Naive thymus-derived CD8-positive, alpha-beta T cell (primary cell): ENCODE measurements around the gene OTX2. TPM values are rescaled to one million over a fixed set of nuclear protein-coding genes. Genes with fewer than 3 reads are reported as not detected.
A peak's percentile ranks its signal among the peaks of the same experiment; 100 is the strongest.

ENCODE experiments used
- ATAC-seq, 2 donors: fragments of 150-1000 bp; cut with Tn5 transposase in 1 of 2; sonication (Bioruptor Pico), chemical (Tn5 transposase) in 1 of 2; 1 replicate in 1 of 2; 2 replicates in 1 of 2; pipeline ENCODE4 v1.10.0; 2021; ENCODE audit warnings: mild to moderate bottlenecking in 2 of 2, moderate library complexity in 2 of 2
- POLR2A ChIA-PET: fragments of 350-600 bp; sonication (Branson Sonifier 250); formaldehyde crosslinking; loops from one replicate; lab custom pipeline; 2021; ENCODE audit warnings: antibody characterized with exemption; lab: Charles Lee
- DNase-seq, 10 donors: peaks; one replicate each; pipeline versions ENCODE4 v3.0.0 to v3.0.0-alpha.2; 2020 to 2022
- H3K27ac Mint-ChIP-seq, 10 donors: one replicate each; pipeline ENCODE4 v1.8.0; 2020 to 2022; ENCODE audit warnings: mild to moderate bottlenecking in 10 of 10, mixed read lengths in 10 of 10, moderate library complexity in 4 of 10, inconsistent platforms in 1 of 10
- H3K27me3 Mint-ChIP-seq, 5 donors: one replicate each; pipeline ENCODE4 v1.8.0; 2021 to 2022; ENCODE audit warnings: mixed read lengths in 5 of 5
- H3K36me3 Mint-ChIP-seq, 3 donors: one replicate each; pipeline ENCODE4 v1.8.0; 2020 to 2022; ENCODE audit warnings: mixed read lengths in 3 of 3, mild to moderate bottlenecking in 2 of 3, inconsistent platforms in 1 of 3
- H3K4me1 Mint-ChIP-seq, 4 donors: one replicate each; pipeline ENCODE4 v1.8.0; 2021 to 2022; ENCODE audit warnings: mixed read lengths in 4 of 4
- H3K4me3 Mint-ChIP-seq, 10 donors: one replicate each; pipeline ENCODE4 v1.8.0; 2020 to 2022; ENCODE audit warnings: mild to moderate bottlenecking in 10 of 10, mixed read lengths in 10 of 10, moderate library complexity in 6 of 10, inconsistent platforms in 1 of 10
- H3K9me3 Mint-ChIP-seq, 9 donors: one replicate each; pipeline ENCODE4 v1.8.0; 2020 to 2022; ENCODE audit warnings: mixed read lengths in 9 of 9, mild to moderate bottlenecking in 3 of 9, inconsistent platforms in 1 of 9, moderate library complexity in 1 of 9
- polyA plus RNA-seq, 3 donors: library from polyadenylated mRNA; unstranded; fragments of 300-500 nt; fragmentation: Illumina TruSeq; gene quantifications; one replicate each; pipeline ENCODE4 v1.2.3, GENCODE V29; 2021
- total RNA-seq, 8 experiments: library from RNA in 2 of 8; stranded (reverse) in 2 of 8; gene quantifications; one replicate each; pipeline ENCODE4 v1.2.3 and lab custom pipeline; 2021 to 2026

OTX2 gene
- total and polyA plus RNA-seq, 5 experiments from 2014 or later: not detected

DNA sequence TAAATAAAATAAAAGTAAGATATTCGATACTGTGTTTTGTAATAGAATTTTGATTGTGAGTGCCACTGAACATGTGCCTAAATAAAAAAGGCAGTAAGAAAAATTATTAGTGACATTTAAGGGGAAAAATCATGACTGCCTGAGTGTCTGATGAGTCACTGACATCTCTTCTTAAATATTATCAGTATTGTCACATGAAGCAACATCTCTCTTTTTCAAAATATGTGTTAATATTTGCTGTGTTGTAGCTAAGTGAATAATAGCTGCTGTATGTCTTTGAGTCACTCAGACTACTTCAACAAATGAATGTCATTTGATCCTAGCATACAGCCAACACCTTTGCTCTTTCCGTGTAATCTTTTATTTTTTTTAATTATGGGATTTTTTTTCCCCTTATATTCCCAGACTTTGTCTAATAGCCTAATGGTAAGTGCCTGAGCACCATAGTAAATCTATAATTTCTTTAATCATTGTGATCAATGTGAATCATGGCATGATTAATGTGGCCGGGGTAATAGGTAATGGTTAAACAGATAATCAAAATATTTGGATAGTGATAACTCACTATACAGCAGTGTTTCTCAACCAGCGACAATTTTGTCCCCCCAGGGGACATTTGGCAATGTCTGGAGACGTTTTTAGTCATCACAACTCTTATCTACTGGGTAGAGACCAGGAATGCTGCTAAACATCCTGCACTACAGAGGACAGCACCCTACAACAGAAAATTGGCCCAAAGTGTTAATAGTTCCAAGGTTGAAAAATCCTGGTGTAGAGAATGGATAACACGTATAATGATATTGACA, 11.7 kb upstream of the OTX2 start:
- no peak for DNase-seq
- Mint-ChIP-seq H3K4me1 (no peaks in the 10 kb centered on the region), H3K4me3 (no peak overlapping the region), H3K36me3 (peaks cover 0 to 2% (median 0%) of the 10 kb centered on the region in 3 donors), H3K9me3 (no peaks in the 10 kb centered on the region), H3K27ac (peak overlapping the region in 1 of 10 donors; percentile 67), H3K27me3 (peaks cover 26 to 49% (median 31%) of the 10 kb centered on the region in 5 donors)
- POLR2A ChIA-PET: no interaction called here
- no peak for ATAC-seq

DNA sequence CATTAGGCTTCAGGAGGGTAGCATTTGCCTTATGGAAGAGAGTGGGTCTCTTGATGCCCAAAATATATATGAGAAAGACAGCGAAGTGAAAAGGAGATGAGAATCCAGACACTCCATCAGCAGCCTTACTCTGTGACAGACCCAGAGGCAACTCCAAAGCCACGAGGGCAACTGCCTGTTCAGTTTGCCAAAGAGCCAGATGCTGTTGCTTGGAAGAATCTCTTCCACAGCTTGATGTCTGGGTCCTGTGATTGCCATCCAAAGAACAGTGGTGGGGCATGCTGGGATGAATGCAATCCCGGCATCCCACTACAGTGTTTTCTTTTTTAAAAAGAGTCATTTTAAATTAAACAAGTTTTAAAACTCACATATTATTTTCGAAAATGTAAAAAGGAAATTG, 10.9 kb upstream of the OTX2 start:
- Mint-ChIP-seq H3K4me3 (no peak overlapping the region), H3K27ac (no peak overlapping the region), H3K36me3 (peaks cover 0 to 2% (median 0%) of the 10 kb centered on the region in 3 donors), H3K9me3 (no peaks in the 10 kb centered on the region), H3K4me1 (no peaks in the 10 kb centered on the region), H3K27me3 (peaks cover 26 to 57% (median 37%) of the 10 kb centered on the region in 5 donors)
- POLR2A ChIA-PET: no interaction called here
- ATAC-seq (no peak), DNase-seq (no peak)

DNA sequence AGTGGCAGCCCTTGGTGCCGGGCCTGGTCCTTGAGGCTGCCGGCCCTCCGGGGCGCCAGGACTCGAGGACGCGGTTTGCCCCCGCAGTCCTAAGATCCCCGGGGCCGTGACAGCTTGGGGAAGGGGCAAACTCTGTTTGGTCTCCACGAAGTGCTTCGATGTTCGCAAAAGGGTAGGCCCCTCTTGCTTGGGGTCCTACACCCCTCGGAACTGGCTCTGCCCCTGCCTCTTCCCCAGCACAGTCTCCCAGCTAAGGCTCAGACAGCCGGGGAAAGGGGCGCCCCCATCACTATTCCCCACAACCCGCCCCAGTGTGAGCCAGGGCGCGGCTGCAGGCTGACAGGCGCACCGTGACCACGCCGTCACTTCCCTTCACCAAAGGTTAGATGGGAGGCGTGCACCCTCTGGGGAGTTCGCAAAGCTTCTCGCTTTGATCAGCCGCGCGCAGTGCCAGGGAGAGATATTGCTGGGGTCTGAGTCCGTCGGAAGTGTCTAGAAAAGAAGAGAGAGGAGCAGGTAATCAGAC, 7.2 kb upstream of the OTX2 start:
- no peak overlapping the region for H3K4me3 Mint-ChIP-seq
- ATAC-seq (no peak), DNase-seq (no peak)
- H3K36me3 Mint-ChIP-seq: peaks cover 0 to 5% (median 0%) of the 10 kb centered on the region in 3 donors
- POLR2A ChIA-PET: no interaction called here
- peaks cover 36 to 82% (median 58%) of the 10 kb centered on the region in 5 donors for H3K27me3 Mint-ChIP-seq
- H3K4me1 Mint-ChIP-seq: peaks cover 0 to 3% (median 0%) of the 10 kb centered on the region in 4 donors
- peaks cover 0 to 3% (median 0%) of the 10 kb centered on the region in 9 donors for H3K9me3 Mint-ChIP-seq
- H3K27ac Mint-ChIP-seq: no peak overlapping the region

DNA sequence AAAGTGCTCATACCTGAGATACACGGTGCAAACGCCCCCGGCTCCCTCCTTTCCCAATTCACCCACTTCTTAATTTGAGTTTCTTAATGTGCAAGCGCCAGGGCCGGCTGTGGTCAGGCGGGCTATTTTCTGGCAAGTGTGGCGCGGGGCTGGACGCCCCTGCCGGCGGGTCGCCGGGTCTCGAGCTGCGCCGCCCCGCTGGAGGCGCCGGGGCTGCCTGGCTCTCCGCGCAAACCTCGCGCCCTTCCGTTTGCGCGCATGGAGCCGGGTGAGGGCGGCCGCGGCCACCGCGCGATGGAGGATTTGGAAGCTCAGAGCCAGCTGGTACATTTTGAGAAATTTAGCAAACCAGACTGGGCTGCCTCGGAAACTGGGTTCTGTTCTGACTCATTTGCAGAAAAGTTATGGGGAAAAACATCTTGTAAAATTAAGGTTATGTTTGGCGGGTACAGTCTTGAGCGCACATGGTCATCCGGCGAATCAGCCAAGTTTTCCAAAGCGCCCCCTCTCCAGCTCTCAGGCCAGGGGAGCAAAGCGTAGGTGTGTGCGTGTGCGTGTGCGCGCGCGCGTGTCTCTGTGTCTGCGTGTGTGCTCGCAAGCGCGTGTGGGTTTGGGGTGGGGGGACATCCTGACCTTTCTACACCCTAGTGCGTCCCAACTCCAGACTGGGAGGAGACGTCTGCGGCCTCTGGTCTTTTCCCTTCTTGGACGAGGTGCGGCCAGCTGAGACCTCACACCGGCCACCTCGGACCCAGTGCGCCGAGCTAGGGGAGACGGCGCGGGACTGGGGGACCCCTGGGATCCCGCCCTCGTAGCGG, 6.5 kb upstream of the OTX2 start:
- ATAC-seq: no peak
- Mint-ChIP-seq H3K4me3 (no peak overlapping the region), H3K27me3 (peaks cover 39 to 87% (median 57%) of the 10 kb centered on the region in 5 donors), H3K27ac (no peak overlapping the region), H3K4me1 (peaks cover 0 to 3% (median 0%) of the 10 kb centered on the region in 4 donors), H3K36me3 (peaks cover 0 to 5% (median 0%) of the 10 kb centered on the region in 3 donors), H3K9me3 (peaks cover 0 to 6% (median 0%) of the 10 kb centered on the region in 9 donors)
- no peak for DNase-seq
- POLR2A ChIA-PET: no interaction called here

DNA sequence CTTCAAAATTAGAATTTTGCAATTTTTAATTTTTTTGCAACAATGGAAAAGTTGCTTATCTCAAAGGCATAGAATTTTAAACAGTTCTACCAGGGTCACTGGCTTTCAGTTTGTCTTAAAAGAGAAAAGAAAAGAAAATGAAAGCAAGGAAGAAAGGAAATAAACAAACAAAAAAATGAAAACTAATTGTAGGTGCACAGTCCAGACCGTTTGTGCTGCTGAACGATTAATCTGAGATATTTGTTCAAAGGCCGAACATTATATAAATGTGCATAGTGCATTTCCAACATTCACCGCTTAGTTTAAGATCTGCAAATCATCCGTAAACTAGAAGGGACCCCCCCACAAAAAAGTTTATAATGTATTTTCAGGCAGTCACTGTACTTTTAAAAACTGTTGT, 5.5 kb upstream of the OTX2 start:
- no peak for DNase-seq
- Mint-ChIP-seq H3K9me3 (peaks cover 0 to 8% (median 0%) of the 10 kb centered on the region in 9 donors), H3K27me3 (peaks cover 41 to 88% (median 59%) of the 10 kb centered on the region in 5 donors), H3K4me1 (peaks cover 2 to 6% (median 4%) of the 10 kb centered on the region in 4 donors), H3K36me3 (peaks cover 0 to 5% (median 5%) of the 10 kb centered on the region in 3 donors), H3K27ac (no peak overlapping the region), H3K4me3 (no peak overlapping the region)
- ATAC-seq: no peak
- POLR2A ChIA-PET: no interaction called here

DNA sequence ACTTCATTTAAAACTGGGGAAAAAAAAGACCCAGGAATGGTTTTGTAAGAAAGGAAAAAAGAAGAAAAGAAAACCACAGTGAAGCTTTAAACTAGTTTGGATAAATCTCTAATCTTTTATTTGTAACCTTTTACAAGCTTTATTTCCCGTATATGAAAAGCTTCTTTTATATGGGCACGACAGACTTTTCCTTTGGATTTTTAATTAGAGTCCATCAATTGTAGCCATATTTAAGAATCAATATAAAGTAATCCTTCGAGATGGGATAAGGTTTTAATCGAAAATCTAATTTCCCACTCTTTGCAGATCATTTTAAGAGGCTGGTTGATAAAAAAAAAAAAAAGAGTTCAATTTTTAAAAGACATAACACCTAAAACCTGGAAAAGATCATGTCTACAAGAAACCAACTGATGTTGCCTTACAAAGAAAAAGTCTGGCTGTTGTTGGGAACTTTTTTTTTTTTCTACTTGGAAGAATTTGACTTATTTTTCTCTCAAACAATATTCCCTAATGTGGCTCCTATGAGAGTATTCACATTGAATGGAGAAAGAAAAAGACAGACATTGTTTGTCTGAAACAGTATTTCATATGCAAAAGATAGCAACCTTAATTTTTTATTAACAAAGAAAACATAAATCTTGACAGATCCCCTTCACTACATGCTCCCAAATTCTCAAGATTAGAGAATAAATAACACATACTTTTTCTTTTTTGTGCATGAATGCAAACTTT, 4.9 kb upstream of the OTX2 start:
- POLR2A ChIA-PET: no interaction called here
- peaks cover 2 to 11% (median 7%) of the 10 kb centered on the region in 4 donors for H3K4me1 Mint-ChIP-seq
- H3K36me3 Mint-ChIP-seq: peaks cover 0 to 9% (median 5%) of the 10 kb centered on the region in 3 donors
- no peak for DNase-seq
- H3K4me3 Mint-ChIP-seq: no peak overlapping the region
- peaks cover 0 to 13% (median 3%) of the 10 kb centered on the region in 9 donors for H3K9me3 Mint-ChIP-seq
- no peak overlapping the region for H3K27ac Mint-ChIP-seq
- no peak for ATAC-seq
- peaks cover 45 to 88% (median 63%) of the 10 kb centered on the region in 5 donors for H3K27me3 Mint-ChIP-seq

DNA sequence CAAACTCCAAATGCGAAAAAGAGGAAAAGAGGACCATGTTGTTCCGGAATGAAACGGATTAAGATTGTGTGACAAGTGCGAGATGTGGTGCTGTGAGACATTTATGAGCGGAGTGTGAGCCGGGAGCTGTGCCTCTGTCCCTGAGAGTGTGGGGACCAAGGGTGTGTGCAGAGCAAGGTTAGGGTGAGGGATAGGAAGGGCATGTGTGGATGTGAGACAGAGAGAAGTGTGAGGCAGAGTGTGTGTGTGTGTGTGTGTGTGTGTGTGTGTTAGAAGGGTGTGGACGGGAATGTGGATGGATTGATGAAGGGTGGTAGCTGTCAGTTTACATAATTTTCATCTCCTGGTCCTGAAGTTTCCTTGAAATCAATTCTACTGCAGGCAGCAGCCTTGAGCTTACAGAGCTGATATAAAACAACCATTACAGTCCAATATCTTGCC, 4.3 kb upstream of the OTX2 start:
- Mint-ChIP-seq H3K36me3 (peaks cover 3 to 15% (median 8%) of the 10 kb centered on the region in 3 donors), H3K4me1 (peaks cover 7 to 17% (median 10%) of the 10 kb centered on the region in 4 donors), H3K27ac (peak overlapping the region in 1 of 10 donors; percentile 24), H3K9me3 (peaks cover 0 to 18% (median 9%) of the 10 kb centered on the region in 9 donors), H3K27me3 (peaks cover 48 to 89% (median 68%) of the 10 kb centered on the region in 5 donors), H3K4me3 (no peak overlapping the region)
- no peak for DNase-seq
- ATAC-seq: no peak
- POLR2A ChIA-PET: no interaction called here

DNA sequence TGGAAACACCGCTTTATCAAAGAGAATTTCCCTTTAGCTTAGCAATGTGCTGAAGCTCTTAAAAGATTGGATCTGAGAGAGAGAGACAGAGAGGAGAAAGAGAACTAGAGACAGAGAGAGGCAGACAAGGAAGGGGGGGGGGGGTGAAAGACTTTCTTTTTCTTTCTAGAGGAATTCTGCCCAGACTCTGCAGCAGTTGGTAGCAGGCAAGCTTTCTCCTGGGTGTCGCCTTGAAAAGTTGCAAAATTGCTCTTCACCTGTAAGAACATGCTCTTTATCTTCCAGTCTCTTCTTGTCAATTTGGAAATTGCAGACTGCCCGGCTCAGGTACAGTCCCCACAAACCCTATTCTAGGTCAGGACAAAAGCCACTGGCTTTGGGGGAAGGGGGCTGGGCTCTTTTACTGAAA, 2.9 kb upstream of the OTX2 start:
- H3K4me1 Mint-ChIP-seq: peaks cover 9 to 20% (median 16%) of the 10 kb centered on the region in 4 donors
- ATAC-seq (no peak), DNase-seq (no peak)
- H3K27me3 Mint-ChIP-seq: peaks cover 45 to 90% (median 70%) of the 10 kb centered on the region in 5 donors
- peaks cover 3 to 15% (median 10%) of the 10 kb centered on the region in 3 donors for H3K36me3 Mint-ChIP-seq
- no peak overlapping the region for H3K27ac Mint-ChIP-seq
- peaks cover 0 to 18% (median 9%) of the 10 kb centered on the region in 9 donors for H3K9me3 Mint-ChIP-seq
- POLR2A ChIA-PET: no interaction called here
- H3K4me3 Mint-ChIP-seq: no peak overlapping the region

DNA sequence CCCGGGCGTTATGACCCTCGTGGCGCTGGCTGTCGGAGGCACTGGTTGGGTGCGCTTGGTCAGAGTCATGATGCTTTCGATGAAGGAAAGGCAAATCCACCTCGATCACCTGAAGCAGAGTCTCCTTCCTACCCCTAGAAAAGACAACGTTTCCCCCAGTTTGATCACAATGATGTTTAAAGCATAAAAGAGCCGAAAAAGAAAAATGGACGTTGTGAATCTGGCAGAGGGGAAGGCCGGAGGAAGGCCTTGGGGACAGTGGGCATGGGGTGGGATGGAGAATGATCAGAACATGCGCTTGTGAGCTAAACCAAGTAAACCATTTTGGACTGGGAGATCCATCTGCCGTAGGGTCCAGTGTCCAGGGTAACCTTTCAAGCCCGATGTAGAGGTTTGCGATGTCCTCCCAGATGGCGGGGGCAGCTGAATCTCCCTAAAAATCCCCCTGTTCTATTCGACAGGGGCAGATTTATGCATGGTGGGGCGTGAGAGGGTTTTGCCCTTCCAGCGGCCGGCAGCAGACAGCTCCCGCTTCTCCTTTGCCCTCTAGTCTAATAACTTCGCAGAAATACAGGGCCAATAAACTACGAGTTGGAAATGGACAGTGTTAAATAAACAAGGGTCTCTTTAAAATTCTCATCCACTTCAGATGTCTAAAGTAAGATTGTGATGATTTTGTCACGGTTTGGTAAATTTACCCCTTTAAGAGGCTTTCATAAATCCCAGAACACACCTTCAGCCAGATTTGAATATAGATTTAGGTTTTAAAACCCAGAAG, 2.3 kb upstream of the OTX2 start:
- Mint-ChIP-seq H3K27ac (peak overlapping the region in 1 of 10 donors; percentile 9), H3K27me3 (peaks cover 46 to 90% (median 68%) of the 10 kb centered on the region in 5 donors), H3K4me1 (peaks cover 12 to 26% (median 19%) of the 10 kb centered on the region in 4 donors), H3K9me3 (peaks cover 0 to 18% (median 9%) of the 10 kb centered on the region in 9 donors), H3K36me3 (peaks cover 3 to 15% (median 8%) of the 10 kb centered on the region in 3 donors), H3K4me3 (no peak overlapping the region)
- DNase-seq (no peak), ATAC-seq (no peak)
- POLR2A ChIA-PET: no interaction called here

DNA sequence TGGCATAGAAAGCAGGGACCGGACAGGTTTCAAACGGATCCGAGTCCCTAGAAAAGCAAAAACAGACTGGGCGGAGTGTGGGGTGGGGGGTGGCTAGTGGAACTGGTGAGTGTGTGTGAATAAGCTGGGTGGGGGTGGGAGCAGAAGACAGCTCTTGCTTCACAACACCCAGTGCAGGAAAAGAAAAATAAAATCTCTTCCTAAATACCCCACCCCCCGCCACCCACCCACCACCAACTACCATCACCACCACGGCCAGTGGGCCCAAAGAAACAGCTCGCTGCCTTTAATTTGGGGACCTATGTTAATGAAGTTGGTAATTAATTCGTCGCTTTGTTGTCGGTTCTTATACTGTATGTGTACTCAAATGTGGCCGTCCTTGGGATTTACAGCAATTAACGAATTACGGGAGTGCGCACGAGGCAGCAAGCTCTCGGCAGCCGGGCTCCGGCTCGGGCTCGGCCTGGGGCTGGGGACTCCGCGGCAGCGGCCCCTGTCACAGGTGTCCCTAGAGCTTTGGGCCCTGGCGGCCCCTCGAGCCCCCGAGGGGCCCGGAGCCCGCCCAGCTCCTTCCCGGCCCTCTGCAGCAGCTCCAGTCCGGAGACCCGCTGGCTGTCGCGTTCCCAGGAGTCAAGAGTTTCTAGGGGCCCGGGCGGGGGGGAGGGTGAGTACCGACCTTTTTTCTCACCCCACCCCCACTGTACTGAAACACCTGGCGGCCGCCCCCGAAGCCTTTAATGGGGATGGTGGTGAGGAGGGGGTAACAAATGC, 1.5 kb upstream of the OTX2 start:
- no peak for DNase-seq
- peaks cover 12 to 33% (median 24%) of the 10 kb centered on the region in 4 donors for H3K4me1 Mint-ChIP-seq
- peaks cover 50 to 90% (median 68%) of the 10 kb centered on the region in 5 donors for H3K27me3 Mint-ChIP-seq
- peaks cover 0 to 25% (median 13%) of the 10 kb centered on the region in 9 donors for H3K9me3 Mint-ChIP-seq
- ATAC-seq: no peak
- peak overlapping the region in 1 of 10 donors; percentile 9 for H3K27ac Mint-ChIP-seq
- peaks cover 3 to 20% (median 8%) of the 10 kb centered on the region in 3 donors for H3K36me3 Mint-ChIP-seq
- H3K4me3 Mint-ChIP-seq: no peak overlapping the region
- POLR2A ChIA-PET: no interaction called here
